GM12891 (cell line): ENCODE results near the gene CABLES1.

Source experiments
- POLR2A ChIP-seq: IDR thresholded peaks from 2 replicates; pipeline ENCODE4 v1.6.1; 2011; ENCODE audit warnings: low read depth, low read length, control low read depth
- POLR2AphosphoS5 ChIP-seq: IDR thresholded peaks from 2 replicates; pipeline ENCODE4 v1.6.1; 2011; ENCODE audit warnings: low read depth, low read length, control low read depth
- SPI1 ChIP-seq: IDR thresholded peaks from 2 replicates; pipeline ENCODE4 v1.6.1; 2011; ENCODE audit warnings: low read depth, low read length, control low read depth
- TAF1 ChIP-seq: IDR thresholded peaks from 2 replicates; pipeline ENCODE4 v1.6.1; 2011; ENCODE audit warnings: low read depth, low read length, control low read depth

GRCh38 chr18:23243816-23244215 lies 108.5 kb downstream of the CABLES1 start:
- TF ChIP-seq TAF1 (no peak), SPI1 (no peak), POLR2A (no peak), POLR2AphosphoS5 (no peak)
